Fibroblast of skin of abdomen (primary cell): ENCODE data around the gene IGF2BP1.
"Not testable (repeated sequence)": the region's sequence is repeated elsewhere in the genome, so short reads cannot be mapped to it uniquely, and the experiment has no call there.

ENCODE experiments used
- DNase-seq: peaks from one replicate; pipeline ENCODE4 v3.0.0-alpha.2; 2013

Gene IGF2BP1

GRCh38 chr17:49101054-49101534 lies 103.9 kb downstream of the IGF2BP1 start:
- DNase-seq: no peak

- not testable (repeated sequence) for DNase-seq
These were observed 106.2 kb downstream of the IGF2BP1 start for GRCh38 chr17:49103360-49103759.

- no peak for DNase-seq
These were observed 107.4 kb downstream of the IGF2BP1 start for GRCh38 chr17:49104511-49105074.
